ENCODE results near the gene GPAT3. TPM values are rescaled to one million over a fixed set of nuclear protein-coding genes. Genes with fewer than 3 reads are reported as not detected.

GPAT3 gene
- total and polyA plus RNA-seq, 2 experiments from 2014 or later: 1.2 to 2.0 TPM

DNA sequence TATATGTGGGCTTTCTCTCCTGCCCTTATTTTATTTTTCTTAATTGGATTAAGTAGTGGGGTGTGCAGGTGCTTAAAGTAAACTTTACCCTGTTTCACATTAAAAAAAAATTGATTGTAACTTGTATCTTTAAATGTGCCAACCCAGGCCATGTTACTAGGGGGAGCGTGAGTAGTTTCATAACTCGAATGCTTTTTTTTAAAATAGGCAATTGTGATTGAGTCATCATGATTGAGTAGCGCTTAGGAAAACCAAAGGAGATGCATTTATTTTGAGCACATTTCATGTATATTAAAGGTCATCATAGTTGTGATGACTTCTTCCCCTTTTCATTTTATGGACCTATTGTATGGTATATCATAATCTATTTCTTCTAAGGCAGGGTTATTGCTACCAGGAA lies 32.2 kb downstream of the GPAT3 start:
- no peaks in the 10 kb centered on the region for H4K20me1 ChIP-seq (replicated peaks; ENCODE audit: insufficient read depth)
- TF ChIP-seq STAT1 (IDR thresholded peaks at IDR 0.05; ENCODE audit: unreplicated experiment) (no peak), POLR2AphosphoS5 (IDR thresholded peaks at IDR 0.05; ENCODE audit: low read depth) (no peak), NANOG (IDR thresholded peaks at IDR 0.05; ENCODE audit: borderline replicate concordance) (no peak), ZNF114 (CRISPR knock-in tag; IDR thresholded peaks at IDR 0.05) (no peak), JUNB (IDR thresholded peaks at IDR 0.05; ENCODE audit: unreplicated experiment) (no peak), ZNF331 (CRISPR knock-in tag; IDR thresholded peaks at IDR 0.05; ENCODE audit: low read depth) (no peak), EZH2phosphoT487 (IDR thresholded peaks at IDR 0.05; ENCODE audit: unreplicated experiment) (no peak), EZH2 (IDR thresholded peaks at IDR 0.05; ENCODE audit: low read depth, unreplicated experiment) (no peak), CREB1 (CRISPR knock-in tag; IDR thresholded peaks at IDR 0.05; ENCODE audit: low read depth) (no peak)
- TF ChIP-seq, protein P1, sequence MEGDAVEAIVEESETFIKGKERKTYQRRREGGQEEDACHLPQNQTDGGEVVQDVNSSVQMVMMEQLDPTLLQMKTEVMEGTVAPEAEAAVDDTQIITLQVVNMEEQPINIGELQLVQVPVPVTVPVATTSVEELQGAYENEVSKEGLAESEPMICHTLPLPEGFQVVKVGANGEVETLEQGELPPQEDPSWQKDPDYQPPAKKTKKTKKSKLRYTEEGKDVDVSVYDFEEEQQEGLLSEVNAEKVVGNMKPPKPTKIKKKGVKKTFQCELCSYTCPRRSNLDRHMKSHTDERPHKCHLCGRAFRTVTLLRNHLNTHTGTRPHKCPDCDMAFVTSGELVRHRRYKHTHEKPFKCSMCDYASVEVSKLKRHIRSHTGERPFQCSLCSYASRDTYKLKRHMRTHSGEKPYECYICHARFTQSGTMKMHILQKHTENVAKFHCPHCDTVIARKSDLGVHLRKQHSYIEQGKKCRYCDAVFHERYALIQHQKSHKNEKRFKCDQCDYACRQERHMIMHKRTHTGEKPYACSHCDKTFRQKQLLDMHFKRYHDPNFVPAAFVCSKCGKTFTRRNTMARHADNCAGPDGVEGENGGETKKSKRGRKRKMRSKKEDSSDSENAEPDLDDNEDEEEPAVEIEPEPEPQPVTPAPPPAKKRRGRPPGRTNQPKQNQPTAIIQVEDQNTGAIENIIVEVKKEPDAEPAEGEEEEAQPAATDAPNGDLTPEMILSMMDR (conservative IDR thresholded peaks at IDR 0.05; ENCODE audit: low read depth in 2 of 2): no peak
- TF ChIP-seq, protein P2, sequence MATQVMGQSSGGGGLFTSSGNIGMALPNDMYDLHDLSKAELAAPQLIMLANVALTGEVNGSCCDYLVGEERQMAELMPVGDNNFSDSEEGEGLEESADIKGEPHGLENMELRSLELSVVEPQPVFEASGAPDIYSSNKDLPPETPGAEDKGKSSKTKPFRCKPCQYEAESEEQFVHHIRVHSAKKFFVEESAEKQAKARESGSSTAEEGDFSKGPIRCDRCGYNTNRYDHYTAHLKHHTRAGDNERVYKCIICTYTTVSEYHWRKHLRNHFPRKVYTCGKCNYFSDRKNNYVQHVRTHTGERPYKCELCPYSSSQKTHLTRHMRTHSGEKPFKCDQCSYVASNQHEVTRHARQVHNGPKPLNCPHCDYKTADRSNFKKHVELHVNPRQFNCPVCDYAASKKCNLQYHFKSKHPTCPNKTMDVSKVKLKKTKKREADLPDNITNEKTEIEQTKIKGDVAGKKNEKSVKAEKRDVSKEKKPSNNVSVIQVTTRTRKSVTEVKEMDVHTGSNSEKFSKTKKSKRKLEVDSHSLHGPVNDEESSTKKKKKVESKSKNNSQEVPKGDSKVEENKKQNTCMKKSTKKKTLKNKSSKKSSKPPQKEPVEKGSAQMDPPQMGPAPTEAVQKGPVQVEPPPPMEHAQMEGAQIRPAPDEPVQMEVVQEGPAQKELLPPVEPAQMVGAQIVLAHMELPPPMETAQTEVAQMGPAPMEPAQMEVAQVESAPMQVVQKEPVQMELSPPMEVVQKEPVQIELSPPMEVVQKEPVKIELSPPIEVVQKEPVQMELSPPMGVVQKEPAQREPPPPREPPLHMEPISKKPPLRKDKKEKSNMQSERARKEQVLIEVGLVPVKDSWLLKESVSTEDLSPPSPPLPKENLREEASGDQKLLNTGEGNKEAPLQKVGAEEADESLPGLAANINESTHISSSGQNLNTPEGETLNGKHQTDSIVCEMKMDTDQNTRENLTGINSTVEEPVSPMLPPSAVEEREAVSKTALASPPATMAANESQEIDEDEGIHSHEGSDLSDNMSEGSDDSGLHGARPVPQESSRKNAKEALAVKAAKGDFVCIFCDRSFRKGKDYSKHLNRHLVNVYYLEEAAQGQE (IDR thresholded peaks at IDR 0.05; ENCODE audit: unreplicated experiment): no peak
- TF ChIP-seq, protein P3, sequence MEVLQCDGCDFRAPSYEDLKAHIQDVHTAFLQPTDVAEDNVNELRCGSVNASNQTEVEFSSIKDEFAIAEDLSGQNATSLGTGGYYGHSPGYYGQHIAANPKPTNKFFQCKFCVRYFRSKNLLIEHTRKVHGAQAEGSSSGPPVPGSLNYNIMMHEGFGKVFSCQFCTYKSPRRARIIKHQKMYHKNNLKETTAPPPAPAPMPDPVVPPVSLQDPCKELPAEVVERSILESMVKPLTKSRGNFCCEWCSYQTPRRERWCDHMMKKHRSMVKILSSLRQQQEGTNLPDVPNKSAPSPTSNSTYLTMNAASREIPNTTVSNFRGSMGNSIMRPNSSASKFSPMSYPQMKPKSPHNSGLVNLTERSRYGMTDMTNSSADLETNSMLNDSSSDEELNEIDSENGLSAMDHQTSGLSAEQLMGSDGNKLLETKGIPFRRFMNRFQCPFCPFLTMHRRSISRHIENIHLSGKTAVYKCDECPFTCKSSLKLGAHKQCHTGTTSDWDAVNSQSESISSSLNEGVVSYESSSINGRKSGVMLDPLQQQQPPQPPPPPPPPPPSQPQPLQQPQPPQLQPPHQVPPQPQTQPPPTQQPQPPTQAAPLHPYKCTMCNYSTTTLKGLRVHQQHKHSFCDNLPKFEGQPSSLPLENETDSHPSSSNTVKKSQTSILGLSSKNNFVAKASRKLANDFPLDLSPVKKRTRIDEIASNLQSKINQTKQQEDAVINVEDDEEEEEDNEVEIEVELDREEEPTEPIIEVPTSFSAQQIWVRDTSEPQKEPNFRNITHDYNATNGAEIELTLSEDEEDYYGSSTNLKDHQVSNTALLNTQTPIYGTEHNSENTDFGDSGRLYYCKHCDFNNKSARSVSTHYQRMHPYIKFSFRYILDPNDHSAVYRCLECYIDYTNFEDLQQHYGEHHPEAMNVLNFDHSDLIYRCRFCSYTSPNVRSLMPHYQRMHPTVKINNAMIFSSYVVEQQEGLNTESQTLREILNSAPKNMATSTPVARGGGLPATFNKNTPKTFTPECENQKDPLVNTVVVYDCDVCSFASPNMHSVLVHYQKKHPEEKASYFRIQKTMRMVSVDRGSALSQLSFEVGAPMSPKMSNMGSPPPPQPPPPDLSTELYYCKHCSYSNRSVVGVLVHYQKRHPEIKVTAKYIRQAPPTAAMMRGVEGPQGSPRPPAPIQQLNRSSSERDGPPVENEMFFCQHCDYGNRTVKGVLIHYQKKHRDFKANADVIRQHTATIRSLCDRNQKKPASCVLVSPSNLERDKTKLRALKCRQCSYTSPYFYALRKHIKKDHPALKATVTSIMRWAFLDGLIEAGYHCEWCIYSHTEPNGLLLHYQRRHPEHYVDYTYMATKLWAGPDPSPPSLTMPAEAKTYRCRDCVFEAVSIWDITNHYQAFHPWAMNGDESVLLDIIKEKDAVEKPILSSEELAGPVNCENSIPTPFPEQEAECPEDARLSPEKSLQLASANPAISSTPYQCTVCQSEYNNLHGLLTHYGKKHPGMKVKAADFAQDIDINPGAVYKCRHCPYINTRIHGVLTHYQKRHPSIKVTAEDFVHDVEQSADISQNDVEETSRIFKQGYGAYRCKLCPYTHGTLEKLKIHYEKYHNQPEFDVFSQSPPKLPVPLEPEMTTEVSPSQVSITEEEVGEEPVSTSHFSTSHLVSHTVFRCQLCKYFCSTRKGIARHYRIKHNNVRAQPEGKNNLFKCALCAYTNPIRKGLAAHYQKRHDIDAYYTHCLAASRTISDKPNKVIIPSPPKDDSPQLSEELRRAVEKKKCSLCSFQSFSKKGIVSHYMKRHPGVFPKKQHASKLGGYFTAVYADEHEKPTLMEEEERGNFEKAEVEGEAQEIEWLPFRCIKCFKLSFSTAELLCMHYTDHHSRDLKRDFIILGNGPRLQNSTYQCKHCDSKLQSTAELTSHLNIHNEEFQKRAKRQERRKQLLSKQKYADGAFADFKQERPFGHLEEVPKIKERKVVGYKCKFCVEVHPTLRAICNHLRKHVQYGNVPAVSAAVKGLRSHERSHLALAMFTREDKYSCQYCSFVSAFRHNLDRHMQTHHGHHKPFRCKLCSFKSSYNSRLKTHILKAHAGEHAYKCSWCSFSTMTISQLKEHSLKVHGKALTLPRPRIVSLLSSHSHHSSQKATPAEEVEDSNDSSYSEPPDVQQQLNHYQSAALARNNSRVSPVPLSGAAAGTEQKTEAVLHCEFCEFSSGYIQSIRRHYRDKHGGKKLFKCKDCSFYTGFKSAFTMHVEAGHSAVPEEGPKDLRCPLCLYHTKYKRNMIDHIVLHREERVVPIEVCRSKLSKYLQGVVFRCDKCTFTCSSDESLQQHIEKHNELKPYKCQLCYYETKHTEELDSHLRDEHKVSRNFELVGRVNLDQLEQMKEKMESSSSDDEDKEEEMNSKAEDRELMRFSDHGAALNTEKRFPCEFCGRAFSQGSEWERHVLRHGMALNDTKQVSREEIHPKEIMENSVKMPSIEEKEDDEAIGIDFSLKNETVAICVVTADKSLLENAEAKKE (CRISPR knock-in tag; IDR thresholded peaks at IDR 0.05): no peak
- TF ChIP-seq, protein P4, sequence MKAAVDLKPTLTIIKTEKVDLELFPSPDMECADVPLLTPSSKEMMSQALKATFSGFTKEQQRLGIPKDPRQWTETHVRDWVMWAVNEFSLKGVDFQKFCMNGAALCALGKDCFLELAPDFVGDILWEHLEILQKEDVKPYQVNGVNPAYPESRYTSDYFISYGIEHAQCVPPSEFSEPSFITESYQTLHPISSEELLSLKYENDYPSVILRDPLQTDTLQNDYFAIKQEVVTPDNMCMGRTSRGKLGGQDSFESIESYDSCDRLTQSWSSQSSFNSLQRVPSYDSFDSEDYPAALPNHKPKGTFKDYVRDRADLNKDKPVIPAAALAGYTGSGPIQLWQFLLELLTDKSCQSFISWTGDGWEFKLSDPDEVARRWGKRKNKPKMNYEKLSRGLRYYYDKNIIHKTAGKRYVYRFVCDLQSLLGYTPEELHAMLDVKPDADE (IDR thresholded peaks at IDR 0.05): no peak
- H3K36me3 ChIP-seq (ENCODE audit: insufficient read depth): no peaks in the 10 kb centered on the region
- H2AFZ ChIP-seq: no peak overlapping the region
- Mint-ChIP-seq H3K27me3 (ENCODE audit: insufficient read depth, low read depth, poor library complexity) (no peaks in the 10 kb centered on the region), H3K36me3 (ENCODE audit: low read depth) (no peaks in the 10 kb centered on the region), H3K4me1 (no peaks in the 10 kb centered on the region), H3K4me3 (no peak overlapping the region), H3K27ac (no peak overlapping the region), H3K9me3 (no peaks in the 10 kb centered on the region)
- H3K4me2 ChIP-seq: no peak overlapping the region
- H3K27me3 ChIP-seq (ENCODE audit: insufficient read depth): no peaks in the 10 kb centered on the region
- DNase-seq (ENCODE audit: low spot score) (no peak), ATAC-seq (no peak)
- H3K4me3 ChIP-seq: no peak overlapping the region
- no peaks in the 10 kb centered on the region for H3K4me1 ChIP-seq (ENCODE audit: insufficient read depth)
- H3F3A ChIP-seq (replicated peaks; ENCODE audit: low read depth): no peaks in the 10 kb centered on the region
- H3K9me2 ChIP-seq (ENCODE audit: insufficient read depth): no peaks in the 10 kb centered on the region
- H3K79me2 ChIP-seq (replicated peaks; ENCODE audit: insufficient read depth): no peaks in the 10 kb centered on the region
- H3K27ac ChIP-seq (ENCODE audit: low read depth): no peak overlapping the region

Data from GM23338 (cell line).